K562 (cell line): ENCODE data around the gene EXOC3. TPM values are rescaled to one million over a fixed set of nuclear protein-coding genes. Genes with fewer than 3 reads are reported as not detected.

ENCODE experiments used
- ATAC-seq: fragments of 200-7000 bp; cut with Tn5 transposase; 3 replicates; pipeline ENCODE4 v1.9.1; 2020; ENCODE audit warnings: moderate library complexity
- BruUV-seq: library from RNA; stranded (reverse); fragments of 400-500 nt; replicated peaks from 2 replicates; lab custom pipeline; 2021; lab: Mats Ljungman, UMichigan
- CTCF ChIA-PET: fragments of 300-600 bp; formaldehyde crosslinking; extraction: SDS; loops from one replicate; lab custom pipeline; 2021; ENCODE audit warnings: low intra/inter-chr PET ratio; lab: Yijun Ruan, JAX
- POLR2A ChIA-PET: fragments of 300-600, 350-650 bp; sonication (Branson Sonifier 250); formaldehyde crosslinking; extraction: SDS; loops from one replicate; lab custom pipeline; 2021; ENCODE audit warnings: antibody characterized with exemption, inconsistent platforms; lab: Yijun Ruan, JAX
- DNase-seq, 4 experiments: peaks; one replicate each; pipeline versions ENCODE4 v3.0.0 to v3.0.0-alpha.2; 2011 to 2018; ENCODE audit warnings: low spot score in 3 of 4, mixed read lengths in 3 of 4; ENCODE audit errors: extremely low read depth in 1 of 4
- FAIRE-seq: peaks from 2 replicates; lab custom pipeline; 2011; peaks lifted over from hg19 to GRCh38; lab: Jason Lieb, UNC
- H2AFZ ChIP-seq: 2 replicates; pipeline ENCODE4 v1.6.0; 2011; ENCODE audit warnings: low read depth, low read length, control low read depth, inconsistent platforms
- H3K27ac ChIP-seq: fragments of 200-600 bp; 3 replicates; pipeline ENCODE4 v1.8.0; 2011; ENCODE audit warnings: low read depth, mild to moderate bottlenecking, control low read depth, inconsistent platforms, low read length, moderate library complexity, mixed read lengths; ENCODE audit errors: extremely low read depth
- H3K27me3 ChIP-seq, 2 experiments: fragments of 300-600 bp in 1 of 2; 2 replicates in 1 of 2; 3 replicates in 1 of 2; pipeline versions ENCODE4 v1.6.0 to v1.8.0; 2011; ENCODE audit warnings: inconsistent platforms in 2 of 2, low read length in 2 of 2, mild to moderate bottlenecking in 1 of 2, mixed read lengths in 1 of 2, moderate library complexity in 1 of 2; ENCODE audit not compliant: control insufficient read depth in 2 of 2, insufficient read depth in 2 of 2
- H3K36me3 ChIP-seq: fragments of 300-600 bp; 3 replicates; pipeline ENCODE4 v1.8.0; 2011; ENCODE audit warnings: mild to moderate bottlenecking, low read length, inconsistent platforms; ENCODE audit not compliant: control insufficient read depth, insufficient read depth
- H3K4me1 ChIP-seq, 2 experiments: fragments of 200-600 bp in 1 of 2; replicated peaks in 1 of 2; 2 replicates in 1 of 2; 3 replicates in 1 of 2; pipeline versions ENCODE4 v1.5.1 to v1.8.0; 2011; ENCODE audit warnings: inconsistent platforms in 2 of 2, low read length in 2 of 2, mild to moderate bottlenecking in 1 of 2, mixed read lengths in 1 of 2, moderate library complexity in 1 of 2; ENCODE audit not compliant: control insufficient read depth in 2 of 2, insufficient read depth in 2 of 2
- H3K4me2 ChIP-seq: 2 replicates; pipeline ENCODE4 v1.6.1; 2011; ENCODE audit warnings: low read length, control low read depth, inconsistent platforms, mixed read lengths; ENCODE audit not compliant: insufficient read depth
- H3K4me3 ChIP-seq: fragments of 200-600 bp; sonication (generic), shearing (Covaris generic); 2 replicates; pipeline ENCODE4 v1.5.1; 2016; ENCODE audit warnings: control low read depth, inconsistent platforms
- H3K79me2 ChIP-seq: fragments of 200-600 bp; 3 replicates; pipeline ENCODE4 v1.8.0; 2011; ENCODE audit warnings: low read length, inconsistent platforms; ENCODE audit not compliant: control insufficient read depth, insufficient read depth
- H3K9ac ChIP-seq, 2 experiments: 2 replicates each; pipeline versions ENCODE4 v1.6.0 to v1.6.1; 2011; ENCODE audit warnings: low read depth in 2 of 2, low read length in 2 of 2, control low read depth in 1 of 2, inconsistent platforms in 1 of 2, mild to moderate bottlenecking in 1 of 2, mixed read lengths in 1 of 2; ENCODE audit not compliant: insufficient read depth in 1 of 2
- H3K9me1 ChIP-seq: one replicate; pipeline ENCODE4 v1.6.0; 2011; ENCODE audit warnings: inconsistent platforms, mild to moderate bottlenecking, low read length, moderate library complexity; ENCODE audit not compliant: control insufficient read depth, insufficient read depth
- H3K9me3 ChIP-seq: replicated peaks from 2 replicates; pipeline ENCODE4 v1.5.1; 2011; ENCODE audit warnings: low read depth, low read length, inconsistent platforms; ENCODE audit not compliant: control insufficient read depth, insufficient read depth
- H4K20me1 ChIP-seq: replicated peaks from 2 replicates; pipeline ENCODE4 v1.6.1; 2011; ENCODE audit warnings: low read length, inconsistent platforms, mixed read lengths; ENCODE audit not compliant: control insufficient read depth, insufficient read depth
- JUN ChIP-seq, 2 experiments: sonication (generic) in 1 of 2; formaldehyde crosslinking in 1 of 2; IDR thresholded peaks; 2 replicates each; pipeline versions ENCODE4 v1.6.1 to v1.8.0; 2012 to 2022; ENCODE audit warnings: borderline replicate concordance in 2 of 2, mild to moderate bottlenecking in 2 of 2, improper control_type of control experiment in 1 of 2, low read depth in 1 of 2, low read length in 1 of 2, missing genetic modification reagents in 1 of 2
- NKRF ChIP-seq: fragments of 450-650 bp; IDR thresholded peaks from 2 replicates; pipeline ENCODE4 v1.6.1; 2016; ENCODE audit warnings: borderline replicate concordance
- TAF1 ChIP-seq: IDR thresholded peaks from 2 replicates; pipeline ENCODE4 v1.6.1; 2011; ENCODE audit warnings: mild to moderate bottlenecking, low read length, moderate library complexity; ENCODE audit not compliant: insufficient read depth, control insufficient read depth, severe bottlenecking; ENCODE audit errors: extremely low read depth
- TGIF2 ChIP-seq: sonication (generic); formaldehyde crosslinking; IDR thresholded peaks from 2 replicates; pipeline ENCODE4 v1.8.1; 2022; ENCODE audit warnings: mild to moderate bottlenecking, missing genetic modification reagents, moderate library complexity
- USF1 ChIP-seq: sonication (generic); formaldehyde crosslinking; IDR thresholded peaks from 2 replicates; pipeline ENCODE4 v1.9.0; 2022; ENCODE audit warnings: mild to moderate bottlenecking, missing genetic modification reagents
- WGBS: fragments of 100-300 bp; shearing (Covaris generic); methylation state at CpG from one replicate; pipeline ENCODE4 v1.1.6; 2016; ENCODE audit warnings: low coverage, mixed read lengths; ENCODE audit not compliant: insufficient coverage; ENCODE audit errors: missing lambda C conversion rate; 5-methylcytosine and 5-hydroxymethylcytosine counted together
- in situ Hi-C: fragments of 300-500 bp; cut with MboI; formaldehyde crosslinking; loops from 4 replicates; pipeline ENCODE4 v1.15.0; 2018; ENCODE audit warnings: inconsistent platforms, mixed read lengths
- intact Hi-C: fragments of 100-400 bp; cut with micrococcal nuclease; formaldehyde crosslinking; loops from 2 replicates; pipeline ENCODE4 v1.14.2; 2022
- polyA plus RNA-seq, 8 experiments: library from polyadenylated mRNA; depleted of rRNA in 4 of 8; stranded (reverse) in 5 of 8; unstranded in 3 of 8; fragments of >200 nt; fragmentation: Nextera tagmentation in 2 of 8; fragmentation: Illumina TruSeq in 1 of 8; extraction: Ambion mirVana in 2 of 8; extraction: Trizol in 1 of 8; gene quantifications; 2 replicates each; pipeline versions ENCODE4 v1.2.1 to v1.2.3, GENCODE V29; 2011 to 2014; ENCODE audit warnings: inconsistent platforms in 1 of 8, missing spikeins in 1 of 8
- total RNA-seq, 7 experiments: library from RNA; depleted of rRNA in 6 of 7; stranded (reverse); fragments of >200 nt in 6 of 7; fragmentation: Illumina TruSeq in 2 of 7; extraction: Trizol in 2 of 7; gene quantifications; 2 replicates each; pipeline versions ENCODE4 v1.2.1 to v1.2.3, GENCODE V29; 2011 to 2021; ENCODE audit warnings: low replicate concordance in 1 of 7
- TF ChIP-seq, protein P1 (sequence below), 2 experiments: IDR thresholded peaks in 1 of 2; conservative IDR thresholded peaks in 1 of 2; 2 replicates each; pipeline ENCODE4 v1.6.1; 2016; ENCODE audit warnings: low read depth in 2 of 2, mild to moderate bottlenecking in 1 of 2, missing compliant biosample characterization in 1 of 2, missing genetic modification characterization in 1 of 2, moderate library complexity in 1 of 2

EXOC3 gene
- total and polyA plus RNA-seq, 9 of the 15 experiments (the other 6 are each of a cell fraction or from before 2014, with no cell fraction given) = 1.4 to 41.9 (median 22.4) TPM

GRCh38 chr5:430214-430925 is 12.6 kb upstream of the EXOC3 start:
- in situ Hi-C loops = loop anchor here (5.0 kb wide), 1 partner anchor 118 kb away; no protein-coding TSS in a partner anchor
- Histone ChIP-seq H3K4me1 (peaks cover 0 to 47% of the 10 kb centered on the region in 2 experiments; a peak in 2 of 5 replicates), H3K27ac (no peak overlapping the region), H3K4me2 (no peak overlapping the region), H3K9me3 (no peaks in the 10 kb centered on the region), H4K20me1 (no peaks in the 10 kb centered on the region; the same call in 1 of the 2 replicates), H2AFZ (no peak overlapping the region), H3K27me3 (peaks cover 32 to 77% of the 10 kb centered on the region in 2 experiments), H3K9ac (no peak overlapping the region), H3K4me3 (no peak overlapping the region), H3K9me1 (no peaks in the 10 kb centered on the region), H3K36me3 (no peaks in the 10 kb centered on the region), H3K79me2 (no peaks in the 10 kb centered on the region)
- no peak for ATAC-seq
- FAIRE-seq = no peak
- CTCF ChIA-PET = interaction anchor here (1.0 to 1.2 kb wide), 2 partner anchors 235 to 388 kb away, joined by 3 to 5 read pairs; no protein-coding TSS in a partner anchor
- no TSS peak for BruUV-seq
- intact Hi-C loops = no loop called here
- no peak for DNase-seq
- POLR2A ChIA-PET = interaction anchor here (0.6 kb wide), 1 partner anchor 40 kb away, joined by 3 read pairs; no protein-coding TSS in a partner anchor
- WGBS = 39% methylated on average over 25 of the region's 25 CpGs
- TF ChIP-seq, protein P1, sequence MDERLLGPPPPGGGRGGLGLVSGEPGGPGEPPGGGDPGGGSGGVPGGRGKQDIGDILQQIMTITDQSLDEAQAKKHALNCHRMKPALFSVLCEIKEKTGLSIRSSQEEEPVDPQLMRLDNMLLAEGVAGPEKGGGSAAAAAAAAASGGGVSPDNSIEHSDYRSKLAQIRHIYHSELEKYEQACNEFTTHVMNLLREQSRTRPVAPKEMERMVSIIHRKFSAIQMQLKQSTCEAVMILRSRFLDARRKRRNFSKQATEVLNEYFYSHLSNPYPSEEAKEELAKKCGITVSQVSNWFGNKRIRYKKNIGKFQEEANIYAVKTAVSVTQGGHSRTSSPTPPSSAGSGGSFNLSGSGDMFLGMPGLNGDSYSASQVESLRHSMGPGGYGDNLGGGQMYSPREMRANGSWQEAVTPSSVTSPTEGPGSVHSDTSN (CRISPR knock-in tag; IDR thresholded peaks at IDR 0.05; ENCODE audit: low read depth) = no peak
- TF ChIP-seq, protein P1 (tag; conservative IDR thresholded peaks at IDR 0.05; ENCODE audit: low read depth) = no peak
- TF ChIP-seq TGIF2 (CRISPR knock-in tag) (no peak), JUN (IDR thresholded peaks at IDR 0.05; ENCODE audit: borderline replicate concordance, low read depth, low read length) (no peak), JUN (CRISPR knock-in tag; IDR thresholded peaks at IDR 0.05; ENCODE audit: borderline replicate concordance) (no peak), NKRF (no peak), USF1 (no peak), TAF1 (no peak)
